GM12875 (cell line): Measurements from ENCODE around the gene GPATCH2L.

Experiments used
- H3K4me3 ChIP-seq: one replicate; pipeline ENCODE4 v1.5.1; 2011; ENCODE audit warnings: low read depth, low read length, control low read depth
- TF ChIP-seq, protein P1 (sequence below): IDR thresholded peaks from 2 replicates; pipeline ENCODE4 v1.5.1; 2011; ENCODE audit warnings: low read depth, mild to moderate bottlenecking, control low read depth, inconsistent platforms, low read length, moderate library complexity, borderline replicate concordance; ENCODE audit not compliant: insufficient read depth

Gene GPATCH2L

GRCh38 chr14:76152333-76152681 is 585 bp downstream of the GPATCH2L start:
- TF ChIP-seq, protein P1, sequence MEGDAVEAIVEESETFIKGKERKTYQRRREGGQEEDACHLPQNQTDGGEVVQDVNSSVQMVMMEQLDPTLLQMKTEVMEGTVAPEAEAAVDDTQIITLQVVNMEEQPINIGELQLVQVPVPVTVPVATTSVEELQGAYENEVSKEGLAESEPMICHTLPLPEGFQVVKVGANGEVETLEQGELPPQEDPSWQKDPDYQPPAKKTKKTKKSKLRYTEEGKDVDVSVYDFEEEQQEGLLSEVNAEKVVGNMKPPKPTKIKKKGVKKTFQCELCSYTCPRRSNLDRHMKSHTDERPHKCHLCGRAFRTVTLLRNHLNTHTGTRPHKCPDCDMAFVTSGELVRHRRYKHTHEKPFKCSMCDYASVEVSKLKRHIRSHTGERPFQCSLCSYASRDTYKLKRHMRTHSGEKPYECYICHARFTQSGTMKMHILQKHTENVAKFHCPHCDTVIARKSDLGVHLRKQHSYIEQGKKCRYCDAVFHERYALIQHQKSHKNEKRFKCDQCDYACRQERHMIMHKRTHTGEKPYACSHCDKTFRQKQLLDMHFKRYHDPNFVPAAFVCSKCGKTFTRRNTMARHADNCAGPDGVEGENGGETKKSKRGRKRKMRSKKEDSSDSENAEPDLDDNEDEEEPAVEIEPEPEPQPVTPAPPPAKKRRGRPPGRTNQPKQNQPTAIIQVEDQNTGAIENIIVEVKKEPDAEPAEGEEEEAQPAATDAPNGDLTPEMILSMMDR: no peak
- peak overlapping the region; percentile 99 for H3K4me3 ChIP-seq

DNA sequence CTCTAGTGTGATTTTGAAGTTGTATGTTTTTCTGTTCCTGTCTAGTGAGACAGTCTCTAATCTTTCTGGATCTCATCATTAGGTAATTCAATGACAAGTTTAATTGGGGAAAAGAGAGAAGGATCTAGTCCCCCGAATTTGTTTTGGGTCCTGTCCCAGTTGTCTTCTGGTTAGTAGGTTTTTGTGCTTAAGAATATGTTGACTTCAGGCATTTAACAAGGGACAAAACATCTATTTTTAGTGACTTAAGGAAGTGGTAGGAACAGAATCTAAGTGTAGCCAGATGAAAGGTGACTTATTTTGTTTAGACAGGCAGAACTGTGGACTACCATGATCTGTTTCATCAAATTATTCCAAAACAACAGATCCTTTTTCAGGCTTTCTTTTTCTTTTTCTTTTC is 2.2 kb downstream of the GPATCH2L start:
- TF ChIP-seq, protein P1: no peak
- H3K4me3 ChIP-seq: no peak overlapping the region

DNA sequence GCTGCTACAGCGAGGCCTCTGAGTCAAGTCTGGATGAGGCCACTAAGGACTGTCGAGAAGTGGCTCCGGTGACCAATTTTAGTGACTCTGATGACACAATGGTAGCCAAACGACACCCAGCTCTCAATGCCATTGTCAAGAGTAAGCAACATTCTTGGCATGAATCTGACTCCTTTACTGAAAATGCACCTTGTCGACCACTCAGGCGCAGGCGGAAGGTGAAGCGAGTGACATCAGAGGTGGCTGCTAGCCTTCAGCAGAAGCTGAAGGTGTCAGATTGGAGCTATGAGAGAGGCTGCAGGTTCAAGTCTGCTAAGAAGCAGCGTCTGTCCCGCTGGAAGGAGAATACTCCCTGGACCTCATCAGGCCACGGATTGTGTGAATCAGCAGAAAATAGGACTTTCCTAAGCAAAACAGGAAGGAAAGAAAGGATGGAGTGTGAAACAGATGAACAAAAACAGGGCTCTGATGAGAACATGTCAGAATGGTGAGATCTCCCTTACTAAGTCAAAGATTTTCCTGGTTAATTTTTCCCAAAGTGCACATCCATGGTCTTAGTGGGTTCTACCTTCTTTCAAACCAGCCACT is 2.9 kb downstream of the GPATCH2L start:
- H3K4me3 ChIP-seq: no peak overlapping the region
- TF ChIP-seq, protein P1: no peak

GRCh38 chr14:76163668-76164363 is 12.1 kb downstream of the GPATCH2L start:
- TF ChIP-seq, protein P1: no peak
- no peak overlapping the region for H3K4me3 ChIP-seq

GRCh38 chr14:76168531-76168930 is 16.8 kb downstream of the GPATCH2L start:
- TF ChIP-seq, protein P1: no peak
- H3K4me3 ChIP-seq: no peak overlapping the region

- TF ChIP-seq, protein P1: no peak
- no peak overlapping the region for H3K4me3 ChIP-seq
Measured at GRCh38 chr14:76169776-76170175, 18.1 kb downstream of the GPATCH2L start.

- H3K4me3 ChIP-seq: no peak overlapping the region
- TF ChIP-seq, protein P1: no peak
Measured at GRCh38 chr14:76174982-76175381, 23.3 kb downstream of the GPATCH2L start.
